AG09319 (cell line): ENCODE measurements around the gene GLI1.
"Not testable (repeated sequence)": the region's sequence is repeated elsewhere in the genome, so short reads cannot be mapped to it uniquely, and the experiment has no call there.

Source experiments
- DNase-seq: peaks from one replicate; pipeline ENCODE4 v3.0.0-alpha.2; 2010; ENCODE audit warnings: low read depth; ENCODE audit errors: extremely low read depth
- CTCF ChIP-seq: IDR thresholded peaks from 2 replicates; pipeline ENCODE4 v1.5.1; 2011; ENCODE audit warnings: low read depth, mild to moderate bottlenecking, inconsistent platforms, low read length, moderate library complexity

Gene GLI1

GRCh38 chr12:57487055-57487596 is 27.5 kb downstream of the GLI1 start:
- no peak for DNase-seq
- TF ChIP-seq CTCF = no peak

- TF ChIP-seq CTCF = no peak
- peak; percentile 90 for DNase-seq
Measured at GRCh38 chr12:57487597-57488401, 28.2 kb downstream of the GLI1 start, which contains the start of gene MARS1. Gene MARS1, plus strand, starts transcription at chr12:57488068. Its CDS starts 23 bp downstream, at chr12:57488091.

- TF ChIP-seq CTCF = no peak
- DNase-seq = no peak
Measured at GRCh38 chr12:57488402-57489156, 29.0 kb downstream of the GLI1 start.

- no peak for DNase-seq
- TF ChIP-seq CTCF = no peak
Measured at GRCh38 chr12:57489157-57489641, 29.6 kb downstream of the GLI1 start.

- DNase-seq = no peak
- no peak for TF ChIP-seq CTCF
Measured at GRCh38 chr12:57490126-57490525, 30.5 kb downstream of the GLI1 start.

GRCh38 chr12:57491393-57492280 is 32.1 kb downstream of the GLI1 start:
- no peak for DNase-seq
- no peak for TF ChIP-seq CTCF

GRCh38 chr12:57495051-57495701 is 35.6 kb downstream of the GLI1 start:
- DNase-seq = not testable (repeated sequence)
